HG03103 (cell line): ENCODE data around the gene FBXO10.

Source experiments
- ATAC-seq: cut with Tn5 transposase; IDR thresholded peaks from one replicate; pipeline ENCODE4 v1.9.1; 2021; ENCODE audit warnings: low read depth; ENCODE audit not compliant: unreplicated experiment

Gene FBXO10

GRCh38 chr9:37551888-37552287 is 24.3 kb downstream of the FBXO10 start:
- no peak for ATAC-seq

GRCh38 chr9:37551468-37551867 is 24.7 kb downstream of the FBXO10 start:
- no peak for ATAC-seq

- ATAC-seq: no peak
Measured at GRCh38 chr9:37550781-37551180, 25.4 kb downstream of the FBXO10 start.

- ATAC-seq: no peak
Measured at GRCh38 chr9:37549527-37549926, 26.7 kb downstream of the FBXO10 start.

GRCh38 chr9:37547328-37547878 is 28.8 kb downstream of the FBXO10 start:
- ATAC-seq: no peak

GRCh38 chr9:37543468-37543867 is 32.7 kb downstream of the FBXO10 start:
- no peak for ATAC-seq

- ATAC-seq: no peak
Measured at GRCh38 chr9:37542895-37543294, 33.3 kb downstream of the FBXO10 start.

GRCh38 chr9:37542488-37542887 is 33.7 kb downstream of the FBXO10 start:
- ATAC-seq: no peak

- ATAC-seq: no peak
Measured at GRCh38 chr9:37541465-37541864, 34.7 kb downstream of the FBXO10 start.

- no peak for ATAC-seq
Measured at GRCh38 chr9:37540634-37541033, 35.5 kb downstream of the FBXO10 start.

GRCh38 chr9:37539634-37540033 is 36.5 kb downstream of the FBXO10 start:
- no peak for ATAC-seq

- ATAC-seq: no peak
Measured at GRCh38 chr9:37538099-37538498, 38.1 kb downstream of the FBXO10 start.

GRCh38 chr9:37534901-37535300 is 41.3 kb downstream of the FBXO10 start:
- no peak for ATAC-seq

GRCh38 chr9:37534412-37534811 is 41.8 kb downstream of the FBXO10 start:
- no peak for ATAC-seq

GRCh38 chr9:37531699-37532098 is 44.5 kb downstream of the FBXO10 start:
- ATAC-seq: no peak

- peak; percentile 64 for ATAC-seq
Measured at GRCh38 chr9:37528652-37529471, 47.3 kb downstream of the FBXO10 start.

GRCh38 chr9:37523916-37524315 is 52.3 kb downstream of the FBXO10 start:
- ATAC-seq: no peak

- ATAC-seq: no peak
Measured at GRCh38 chr9:37522971-37523370, 53.2 kb downstream of the FBXO10 start.

- no peak for ATAC-seq
Measured at GRCh38 chr9:37521111-37521510, 55.1 kb downstream of the FBXO10 start.

- ATAC-seq: no peak
Measured at GRCh38 chr9:37520641-37521040, 55.5 kb downstream of the FBXO10 start.

GRCh38 chr9:37517923-37518322 is 58.3 kb downstream of the FBXO10 start:
- ATAC-seq: no peak

- ATAC-seq: no peak
Measured at GRCh38 chr9:37515620-37516258, 60.4 kb downstream of the FBXO10 start.
